Esophagus squamous epithelium (tissue), 5 donors: ENCODE data around the gene C14orf119. TPM values are rescaled to one million over a fixed set of nuclear protein-coding genes. Genes with fewer than 3 reads are reported as not detected.

Source experiments
- DNase-seq: peaks from one replicate; lab custom pipeline; 2025; lab: John Stamatoyannopoulos, UW
- H3K27ac ChIP-seq, 4 donors: fragments of 200-600 bp; sonication (generic); one replicate each; pipeline ENCODE4 v1.5.1; 2016 to 2019; ENCODE audit warnings: mild to moderate bottlenecking in 1 of 4
- H3K27me3 ChIP-seq, 4 donors: fragments of 200-600 bp; sonication (generic); 1 replicate in 3 of 4; 2 replicates in 1 of 4; pipeline versions ENCODE4 v1.5.1 to v1.6.0; 2017 to 2021; ENCODE audit warnings: antibody characterized with exemption in 1 of 4
- H3K36me3 ChIP-seq, 3 donors: fragments of 200-600 bp; sonication (generic); one replicate each; pipeline ENCODE4 v1.5.1; 2016 to 2019
- H3K4me1 ChIP-seq, 3 donors: fragments of 200-600 bp; sonication (generic); one replicate each; pipeline ENCODE4 v1.5.1; 2017 to 2019
- H3K4me3 ChIP-seq, 4 donors: fragments of 200-600 bp; sonication (generic); 1 replicate in 3 of 4; 2 replicates in 1 of 4; pipeline ENCODE4 v1.5.1; 2016 to 2019; ENCODE audit warnings: mild to moderate bottlenecking in 2 of 4, moderate library complexity in 1 of 4
- H3K9me3 ChIP-seq, 3 donors: fragments of 200-600 bp; sonication (generic); one replicate each; pipeline ENCODE4 v1.5.1; 2016 to 2019
- POLR2A ChIP-seq, 4 donors: fragments of 450-650 bp; IDR thresholded peaks; one replicate each; pipeline ENCODE4 v1.6.1; 2017; ENCODE audit warnings: antibody characterized with exemption in 4 of 4, mild to moderate bottlenecking in 4 of 4, moderate library complexity in 3 of 4
- WGBS, 2 donors: methylation state at CpG; one replicate each; pipeline ENCODE4 v1.1.5; 2018; 5-methylcytosine and 5-hydroxymethylcytosine counted together
- intact Hi-C: fragments of 100-400 bp; cut with DNase I; formaldehyde crosslinking; loops from one replicate; pipeline ENCODE4 v1.15.0; 2022
- total RNA-seq, 4 donors: library from RNA; depleted of rRNA; stranded (reverse); fragments of >200 nt; gene quantifications; one replicate each; pipeline ENCODE4 v1.1.0, GENCODE V29; 2016
- TF ChIP-seq, protein P1 (sequence below), 6 experiments: fragments of 450-650 bp in 4 of 6; fragments of 200-600 bp in 2 of 6; sonication (generic) in 2 of 6; IDR thresholded peaks; one replicate each; pipeline ENCODE4 v1.5.1; 2016 to 2019; ENCODE audit warnings: antibody characterized with exemption in 6 of 6, mild to moderate bottlenecking in 4 of 6, moderate library complexity in 4 of 6
- donor health status: DM: yes; HTN: yes; CAD: no.

The C14orf119 gene
- total RNA-seq, 4 donors from 2014 or later: 17.5 to 42.0 (median 31.0) TPM

DNA sequence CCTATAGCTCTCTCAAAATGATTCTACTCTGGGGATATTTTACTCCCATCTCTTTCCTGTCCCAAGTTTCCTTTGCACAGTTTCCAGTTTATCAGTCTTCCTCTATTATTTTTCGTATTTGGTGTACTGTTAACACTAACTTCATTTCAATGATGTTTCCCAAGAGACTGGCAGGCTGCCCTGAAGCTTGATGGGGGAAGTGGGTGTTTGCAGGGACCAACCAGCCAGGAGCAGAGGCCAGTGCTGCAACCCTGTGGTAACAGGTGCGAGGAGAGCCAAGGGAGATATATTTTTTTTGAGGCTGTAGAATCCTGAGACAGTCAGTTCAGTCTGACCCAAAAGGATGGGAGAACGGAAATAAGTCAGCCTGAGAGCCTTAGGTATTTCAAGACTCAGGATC is 35.6 kb downstream of the C14orf119 start:
- intact Hi-C loops: no loop called here
- H3K4me3 ChIP-seq: no peak overlapping the region
- H3K9me3 ChIP-seq: no peaks in the 10 kb centered on the region
- peaks cover 0 to 72% (median 0%) of the 10 kb centered on the region in 3 donors for H3K36me3 ChIP-seq
- TF ChIP-seq, protein P1, sequence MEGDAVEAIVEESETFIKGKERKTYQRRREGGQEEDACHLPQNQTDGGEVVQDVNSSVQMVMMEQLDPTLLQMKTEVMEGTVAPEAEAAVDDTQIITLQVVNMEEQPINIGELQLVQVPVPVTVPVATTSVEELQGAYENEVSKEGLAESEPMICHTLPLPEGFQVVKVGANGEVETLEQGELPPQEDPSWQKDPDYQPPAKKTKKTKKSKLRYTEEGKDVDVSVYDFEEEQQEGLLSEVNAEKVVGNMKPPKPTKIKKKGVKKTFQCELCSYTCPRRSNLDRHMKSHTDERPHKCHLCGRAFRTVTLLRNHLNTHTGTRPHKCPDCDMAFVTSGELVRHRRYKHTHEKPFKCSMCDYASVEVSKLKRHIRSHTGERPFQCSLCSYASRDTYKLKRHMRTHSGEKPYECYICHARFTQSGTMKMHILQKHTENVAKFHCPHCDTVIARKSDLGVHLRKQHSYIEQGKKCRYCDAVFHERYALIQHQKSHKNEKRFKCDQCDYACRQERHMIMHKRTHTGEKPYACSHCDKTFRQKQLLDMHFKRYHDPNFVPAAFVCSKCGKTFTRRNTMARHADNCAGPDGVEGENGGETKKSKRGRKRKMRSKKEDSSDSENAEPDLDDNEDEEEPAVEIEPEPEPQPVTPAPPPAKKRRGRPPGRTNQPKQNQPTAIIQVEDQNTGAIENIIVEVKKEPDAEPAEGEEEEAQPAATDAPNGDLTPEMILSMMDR (IDR thresholded peaks at IDR 0.05): no peak
- TF ChIP-seq POLR2A (IDR thresholded peaks at IDR 0.05): no peak
- peaks cover 5 to 31% (median 7%) of the 10 kb centered on the region in 3 donors for H3K4me1 ChIP-seq
- 60 to 62% methylated on average over 3 of the region's 3 CpGs for WGBS, 2 donors
- DNase-seq: no peak
- peak overlapping the region in 2 of 4 donors; percentile 9 to 29 for H3K27ac ChIP-seq
- H3K27me3 ChIP-seq: no peaks in the 10 kb centered on the region

- TF ChIP-seq POLR2A (IDR thresholded peaks at IDR 0.05): no peak
- TF ChIP-seq, protein P1 (IDR thresholded peaks at IDR 0.05): no peak
- DNase-seq: no peak
- intact Hi-C loops: no loop called here
- WGBS, 2 donors: 83 to 86% methylated on average over 3 to 5 of the region's 5 CpGs
- H3K36me3 ChIP-seq: peaks cover 0 to 73% (median 0%) of the 10 kb centered on the region in 3 donors
- H3K27ac ChIP-seq: peak overlapping the region in 2 of 4 donors; percentile 9 to 29
- H3K9me3 ChIP-seq: no peaks in the 10 kb centered on the region
- peaks cover 5 to 25% (median 7%) of the 10 kb centered on the region in 3 donors for H3K4me1 ChIP-seq
- H3K4me3 ChIP-seq: no peak overlapping the region
- H3K27me3 ChIP-seq: no peaks in the 10 kb centered on the region
Measured at GRCh38 chr14:23131482-23131881, 36.2 kb downstream of the C14orf119 start.

- no peak overlapping the region for H3K27ac ChIP-seq
- H3K4me3 ChIP-seq: no peak overlapping the region
- intact Hi-C loops: no loop called here
- no peaks in the 10 kb centered on the region for H3K27me3 ChIP-seq
- peaks cover 11 to 36% (median 16%) of the 10 kb centered on the region in 3 donors for H3K4me1 ChIP-seq
- H3K36me3 ChIP-seq: peaks cover 0 to 72% (median 5%) of the 10 kb centered on the region in 3 donors
- no peak for TF ChIP-seq POLR2A (IDR thresholded peaks at IDR 0.05)
- TF ChIP-seq, protein P1 (IDR thresholded peaks at IDR 0.05): no peak
- 19 to 43% methylated on average over 8 of the region's 8 CpGs for WGBS, 2 donors
- no peak for DNase-seq
- no peaks in the 10 kb centered on the region for H3K9me3 ChIP-seq
Measured at GRCh38 chr14:23132970-23133369, 37.7 kb downstream of the C14orf119 start.

DNA sequence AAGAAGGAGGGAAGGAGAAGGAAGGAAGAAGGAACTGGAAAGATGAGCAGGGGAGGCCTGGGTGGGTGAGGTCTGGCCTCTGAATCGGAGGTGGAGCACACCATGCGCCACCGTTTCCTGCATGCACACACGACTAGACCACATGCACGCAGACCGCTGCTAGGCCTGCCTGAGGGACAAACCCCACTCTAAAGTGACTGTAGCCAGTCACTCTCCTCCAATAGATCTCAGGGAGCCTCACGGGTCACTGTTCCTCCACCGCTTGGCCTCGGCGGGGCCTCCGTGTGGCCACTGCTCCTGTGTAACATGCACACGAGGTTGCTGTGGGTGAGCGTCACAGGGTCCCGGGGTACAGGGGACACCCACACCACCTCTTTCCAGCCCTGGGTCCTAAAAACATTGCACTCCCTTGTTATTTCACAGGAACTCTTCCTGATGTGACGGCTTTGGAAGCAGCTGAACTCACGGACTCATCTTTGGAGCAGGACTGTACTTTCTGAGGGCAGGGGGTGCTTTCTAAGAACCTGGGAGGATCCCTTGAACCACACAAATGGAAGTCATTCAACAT is 41.3 kb downstream of the C14orf119 start:
- Histone ChIP-seq H3K4me1 (peaks cover 7 to 26% (median 10%) of the 10 kb centered on the region in 3 donors), H3K9me3 (no peaks in the 10 kb centered on the region), H3K27ac (no peak overlapping the region), H3K27me3 (no peaks in the 10 kb centered on the region), H3K36me3 (peaks cover 5 to 75% (median 15%) of the 10 kb centered on the region in 3 donors), H3K4me3 (no peak overlapping the region)
- DNase-seq: no peak
- intact Hi-C loops: no loop called here
- TF ChIP-seq, protein P1 (IDR thresholded peaks at IDR 0.05): no peak
- TF ChIP-seq POLR2A (IDR thresholded peaks at IDR 0.05): no peak
- WGBS, 2 donors: 67 to 80% methylated on average over 8 to 10 of the region's 16 CpGs

GRCh38 chr14:23137192-23137812 is 42.0 kb downstream of the C14orf119 start:
- H3K4me3 ChIP-seq: no peak overlapping the region
- H3K27me3 ChIP-seq: no peaks in the 10 kb centered on the region
- peaks cover 11 to 32% (median 11%) of the 10 kb centered on the region in 3 donors for H3K4me1 ChIP-seq
- H3K36me3 ChIP-seq: peaks cover 5 to 69% (median 15%) of the 10 kb centered on the region in 3 donors
- no peaks in the 10 kb centered on the region for H3K9me3 ChIP-seq
- intact Hi-C loops: no loop called here
- TF ChIP-seq, protein P1 (IDR thresholded peaks at IDR 0.05): no peak
- peak in 1 of 4 donors; percentile 19 for TF ChIP-seq POLR2A (IDR thresholded peaks at IDR 0.05)
- H3K27ac ChIP-seq: peak overlapping the region; percentile 23 to 79 (median 74)
- no peak for DNase-seq
- WGBS, 2 donors: 45 to 90% methylated on average over 4 to 8 of the region's 11 CpGs
